GM21381 (cell line): Measurements from ENCODE around the gene SHOX.
"Not testable (repeated sequence)": the region's sequence is repeated elsewhere in the genome, so short reads cannot be mapped to it uniquely, and the experiment has no call there.

ENCODE experiments used
- ATAC-seq: cut with Tn5 transposase; IDR thresholded peaks from one replicate; pipeline ENCODE4 v1.9.1; 2021; ENCODE audit warnings: mild to moderate bottlenecking, moderate library complexity; ENCODE audit not compliant: unreplicated experiment

The SHOX gene

DNA sequence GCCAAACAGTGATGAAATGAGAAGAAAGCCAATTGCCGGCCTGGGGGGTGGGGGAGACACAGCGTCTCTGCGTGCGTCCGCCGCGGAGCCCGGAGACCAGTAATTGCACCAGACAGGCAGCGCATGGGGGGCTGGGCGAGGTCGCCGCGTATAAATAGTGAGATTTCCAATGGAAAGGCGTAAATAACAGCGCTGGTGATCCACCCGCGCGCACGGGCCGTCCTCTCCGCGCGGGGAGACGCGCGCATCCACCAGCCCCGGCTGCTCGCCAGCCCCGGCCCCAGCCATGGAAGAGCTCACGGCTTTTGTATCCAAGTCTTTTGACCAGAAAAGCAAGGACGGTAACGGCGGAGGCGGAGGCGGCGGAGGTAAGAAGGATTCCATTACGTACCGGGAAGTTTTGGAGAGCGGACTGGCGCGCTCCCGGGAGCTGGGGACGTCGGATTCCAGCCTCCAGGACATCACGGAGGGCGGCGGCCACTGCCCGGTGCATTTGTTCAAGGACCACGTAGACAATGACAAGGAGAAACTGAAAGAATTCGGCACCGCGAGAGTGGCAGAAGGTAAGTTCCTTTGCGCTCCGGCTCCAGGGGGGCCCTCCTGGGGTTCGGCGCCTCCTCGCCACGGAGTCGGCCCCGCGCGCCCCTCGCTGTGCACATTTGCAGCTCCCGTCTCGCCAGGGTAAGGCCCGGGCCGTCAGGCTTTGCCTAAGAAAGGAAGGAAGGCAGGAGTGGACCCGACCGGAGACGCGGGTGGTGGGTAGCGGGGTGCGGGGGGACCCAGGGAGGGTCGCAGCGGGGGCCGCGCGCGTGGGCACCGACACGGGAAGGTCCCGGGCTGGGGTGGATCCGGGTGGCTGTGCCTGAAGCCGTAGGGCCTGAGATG is at the start of gene SHOX:
Gene SHOX, plus strand, starts transcription at position 180 of the 885 bp plus-strand sequence. Its CDS starts 107 bp downstream, at position 287.
- no peak for ATAC-seq

DNA sequence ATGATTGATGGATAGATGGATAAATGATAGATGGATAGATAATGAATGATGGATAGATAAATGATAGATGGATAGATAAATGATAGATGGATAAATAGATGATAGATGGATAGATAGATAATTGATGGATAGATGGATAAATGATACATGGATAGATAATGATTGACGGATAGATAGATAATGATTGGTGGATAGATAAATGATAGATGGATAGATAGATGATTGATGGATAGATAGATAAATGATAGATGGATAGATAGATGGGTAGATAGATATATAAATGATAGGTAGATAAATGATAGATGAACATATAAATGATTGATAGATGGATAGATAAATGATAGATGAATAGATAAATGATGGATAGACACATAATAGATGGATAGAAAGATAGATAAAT is 49.5 kb upstream of the SHOX start:
- no peak for ATAC-seq

DNA sequence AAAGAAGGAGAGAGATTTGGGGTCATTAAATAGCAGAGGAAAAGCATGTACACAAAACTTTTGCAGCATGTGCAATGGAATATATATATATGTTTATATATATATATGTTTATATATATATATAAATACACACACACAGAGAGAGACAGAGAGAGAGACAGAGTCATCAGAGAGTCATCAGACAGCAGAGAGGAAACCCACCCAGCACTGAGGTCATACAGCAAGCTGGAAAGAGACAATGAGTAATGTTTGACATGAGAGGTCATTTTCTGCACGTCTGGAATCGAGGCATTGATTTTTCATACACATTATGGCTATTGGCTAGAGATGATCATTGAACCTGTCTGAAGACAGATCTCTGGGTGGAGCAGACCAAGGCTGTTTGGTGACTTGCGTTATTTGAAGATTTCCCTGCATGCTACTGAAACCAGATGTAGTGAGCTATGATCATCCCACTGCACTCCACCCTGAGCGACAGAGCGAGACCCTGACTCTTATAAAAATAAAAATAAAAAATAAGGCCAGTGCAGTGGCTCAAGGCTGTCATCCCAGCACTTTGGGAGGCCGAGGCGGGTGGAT is 48.8 kb upstream of the SHOX start:
- ATAC-seq = no peak

DNA sequence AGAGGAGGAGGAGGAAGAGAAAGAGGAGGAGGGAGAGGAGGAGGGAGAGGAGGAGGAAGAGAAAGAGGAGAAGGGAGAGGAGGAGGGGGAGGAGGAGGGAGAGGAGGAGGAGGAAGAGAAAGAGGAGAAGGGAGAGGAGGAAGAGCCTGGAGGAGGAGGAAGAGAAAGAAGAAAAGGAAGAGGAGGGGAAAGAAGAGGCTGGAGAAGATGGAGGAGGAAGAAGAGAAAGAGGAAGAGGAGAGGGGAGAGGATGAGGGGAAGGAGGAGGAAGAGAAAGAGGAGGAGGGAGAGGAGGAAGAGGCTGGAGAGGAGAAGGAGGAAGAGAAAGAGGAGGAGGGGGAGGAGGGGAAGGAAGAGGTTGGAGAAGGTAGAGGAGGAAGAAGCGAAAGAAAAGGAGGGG is 46.0 kb upstream of the SHOX start:
- no peak for ATAC-seq

DNA sequence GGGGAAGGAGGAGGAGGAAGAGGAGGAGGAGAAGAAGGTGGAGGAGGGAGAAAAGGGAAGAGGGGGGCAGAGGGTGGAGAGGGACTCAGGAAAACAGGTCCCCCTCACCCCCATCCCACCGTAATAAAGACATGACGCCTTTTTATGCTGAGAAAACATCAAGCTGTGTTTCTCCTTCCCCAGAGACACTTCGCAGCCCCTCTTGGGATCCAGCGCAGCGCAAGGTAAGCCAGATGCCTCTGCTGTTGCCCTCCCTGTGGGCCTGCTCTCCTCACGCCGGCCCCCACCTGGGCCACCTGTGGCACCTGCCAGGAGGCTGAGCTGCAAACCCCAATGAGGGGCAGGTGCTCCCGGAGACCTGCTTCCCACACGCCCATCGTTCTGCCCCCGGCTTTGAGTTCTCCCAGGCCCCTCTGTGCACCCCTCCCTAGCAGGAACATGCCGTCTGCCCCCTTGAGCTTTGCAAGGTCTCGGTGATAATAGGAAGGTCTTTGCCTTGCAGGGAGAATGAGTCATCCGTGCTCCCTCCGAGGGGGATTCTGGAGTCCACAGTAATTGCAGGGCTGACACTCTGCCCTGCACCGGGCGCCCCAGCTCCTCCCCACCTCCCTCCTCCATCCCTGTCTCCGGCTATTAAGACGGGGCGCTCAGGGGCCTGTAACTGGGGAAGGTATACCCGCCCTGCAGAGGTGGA is 45.3 kb upstream of the SHOX start:
- no peak for ATAC-seq

DNA sequence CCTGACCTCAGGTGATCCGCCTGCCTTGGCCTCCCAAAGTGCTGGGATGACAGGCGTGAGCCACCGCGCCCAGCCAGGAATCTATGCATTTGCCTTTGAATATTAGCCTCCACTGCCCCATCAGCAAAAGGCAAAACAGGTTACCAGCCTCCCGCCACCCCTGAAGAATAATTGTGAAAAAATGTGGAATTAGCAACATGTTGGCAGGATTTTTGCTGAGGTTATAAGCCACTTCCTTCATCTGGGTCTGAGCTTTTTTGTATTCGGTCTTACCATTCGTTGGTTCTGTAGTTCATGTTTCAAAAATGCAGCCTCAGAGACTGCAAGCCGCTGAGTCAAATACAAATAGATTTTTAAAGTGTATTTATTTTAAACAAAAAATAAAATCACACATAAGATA is 44.2 kb upstream of the SHOX start:
- ATAC-seq = no peak

DNA sequence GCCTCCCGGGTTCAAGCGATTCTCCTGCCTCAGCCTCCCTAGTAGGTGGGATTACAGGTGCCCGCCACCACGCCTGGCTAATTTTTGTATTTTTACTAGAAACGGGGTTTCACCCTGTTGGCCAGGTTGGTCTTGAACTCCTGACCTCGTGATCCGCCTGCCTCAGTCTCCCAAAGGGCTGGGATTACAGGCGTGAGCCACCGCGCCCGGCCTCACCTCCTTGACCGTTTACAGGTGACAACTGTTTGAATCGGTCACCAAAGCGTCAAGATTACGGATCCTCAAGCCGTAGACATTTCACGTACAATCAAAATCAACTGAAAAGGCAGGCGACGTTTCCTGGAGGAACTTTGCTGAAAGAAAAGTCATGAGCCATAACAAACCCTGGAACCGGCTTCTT is 41.3 kb upstream of the SHOX start:
- ATAC-seq = not testable (repeated sequence)

DNA sequence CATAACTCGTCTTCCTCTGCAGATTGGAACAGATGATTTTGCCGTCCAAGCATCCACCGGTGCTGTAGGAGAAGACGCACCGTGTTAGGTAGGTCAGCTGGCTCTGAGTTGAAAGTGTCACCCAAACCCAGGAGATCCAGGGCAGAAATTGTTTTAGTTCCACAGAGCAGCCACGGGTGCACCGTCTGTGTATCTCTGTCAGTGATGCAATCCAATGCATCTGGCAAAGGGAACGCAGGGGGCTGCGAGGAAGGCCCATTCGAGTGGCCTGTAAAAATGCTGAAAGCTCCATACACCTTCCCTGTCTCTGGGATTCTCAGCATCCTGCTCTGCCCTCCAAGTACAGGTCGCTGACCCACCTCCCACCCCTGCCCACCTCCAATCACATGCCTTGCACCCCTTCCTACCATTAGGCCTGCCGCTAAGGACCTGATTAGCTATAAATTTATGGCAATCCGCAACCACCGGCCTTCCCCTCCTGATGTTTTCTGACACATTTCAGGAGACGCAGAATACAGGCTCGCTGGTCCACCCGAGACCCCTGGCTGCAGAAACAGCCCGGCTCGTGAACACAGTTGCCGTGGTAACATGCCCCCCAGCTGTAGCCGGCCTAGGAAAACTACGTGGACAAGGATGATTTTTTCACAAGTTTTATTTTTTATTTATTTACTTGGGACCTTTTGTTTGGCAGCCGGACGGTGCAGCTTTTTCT is 39.7 kb upstream of the SHOX start:
- ATAC-seq = no peak

DNA sequence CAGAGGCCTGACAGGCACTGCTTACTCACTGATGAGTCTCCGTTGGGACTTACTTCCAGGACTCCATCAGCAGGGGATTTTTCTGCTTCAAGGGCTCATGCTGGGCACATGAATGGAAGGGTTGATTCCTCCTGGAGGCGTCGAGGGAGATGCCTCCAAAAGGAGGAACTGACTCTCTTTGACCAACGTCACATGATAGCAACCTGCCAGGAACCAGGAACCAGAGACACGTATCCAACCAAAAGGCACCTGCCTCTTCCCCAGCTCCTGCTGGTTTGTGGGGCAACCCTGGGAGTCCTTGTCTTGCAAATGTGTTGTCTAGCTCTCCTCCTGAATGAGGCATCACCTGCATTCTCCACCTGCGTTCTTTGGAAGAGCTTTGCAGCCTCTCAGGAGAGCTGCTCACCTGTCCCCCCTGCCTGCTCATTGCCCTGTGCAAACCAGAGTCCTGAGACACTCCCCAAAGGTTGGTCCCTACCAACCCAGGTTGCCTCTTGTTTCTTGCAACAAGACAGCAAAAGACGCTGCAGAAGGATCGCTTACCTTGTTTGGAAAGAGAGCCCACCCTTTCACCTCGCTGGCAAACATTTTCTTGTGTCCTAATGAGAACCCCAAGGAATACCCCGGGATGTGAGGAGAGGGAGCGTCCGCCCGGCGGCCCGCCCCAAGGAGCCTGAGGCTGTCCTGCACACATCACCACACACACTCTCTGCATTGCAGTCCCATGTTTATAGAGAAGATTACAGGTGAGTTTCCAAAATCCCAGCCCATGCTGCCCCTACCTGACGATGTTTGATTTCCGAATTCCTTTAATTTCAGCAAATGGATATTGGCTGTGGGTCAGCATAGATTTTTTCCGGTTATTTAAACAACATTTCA is 30.5 kb upstream of the SHOX start:
- ATAC-seq = no peak

DNA sequence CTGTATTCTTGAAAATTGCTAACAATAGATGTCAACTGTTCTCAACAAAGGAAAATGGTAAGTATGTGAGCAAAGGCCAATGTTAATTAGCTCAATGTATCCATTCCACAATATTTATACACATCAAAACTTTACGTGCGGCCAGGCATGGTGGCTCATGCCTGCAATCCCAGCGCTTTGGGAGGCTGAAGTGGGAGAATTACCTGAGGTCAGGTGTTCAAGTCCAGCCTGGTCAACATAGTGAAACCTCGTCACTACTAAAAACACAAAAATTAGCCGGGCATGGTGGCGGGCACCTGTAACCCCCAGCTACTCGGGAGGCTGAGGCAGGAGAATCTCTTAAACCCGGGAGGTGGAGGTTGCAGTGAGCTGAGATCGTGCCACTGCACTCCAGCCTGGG is 27.6 kb upstream of the SHOX start:
- ATAC-seq = not testable (repeated sequence)

DNA sequence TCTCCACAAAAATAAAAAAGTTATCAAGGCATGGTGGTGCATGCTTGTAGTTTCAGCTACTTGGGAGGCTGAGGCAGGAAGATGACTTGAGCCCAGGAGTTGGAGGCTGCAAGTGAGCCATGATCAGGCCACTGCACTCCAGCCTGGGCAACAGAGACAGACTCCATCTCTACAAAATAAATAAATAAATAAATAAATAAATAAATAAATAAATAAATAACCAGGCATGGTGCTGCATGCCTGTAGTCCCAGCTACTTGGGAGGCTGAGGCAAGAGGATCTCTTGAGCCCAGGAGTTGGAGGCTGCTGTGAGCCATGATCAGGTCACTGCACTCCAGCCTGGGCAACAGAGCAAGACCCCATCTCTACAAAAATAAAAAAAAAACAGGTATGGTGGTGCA is 26.0 kb upstream of the SHOX start:
- not testable (repeated sequence) for ATAC-seq

DNA sequence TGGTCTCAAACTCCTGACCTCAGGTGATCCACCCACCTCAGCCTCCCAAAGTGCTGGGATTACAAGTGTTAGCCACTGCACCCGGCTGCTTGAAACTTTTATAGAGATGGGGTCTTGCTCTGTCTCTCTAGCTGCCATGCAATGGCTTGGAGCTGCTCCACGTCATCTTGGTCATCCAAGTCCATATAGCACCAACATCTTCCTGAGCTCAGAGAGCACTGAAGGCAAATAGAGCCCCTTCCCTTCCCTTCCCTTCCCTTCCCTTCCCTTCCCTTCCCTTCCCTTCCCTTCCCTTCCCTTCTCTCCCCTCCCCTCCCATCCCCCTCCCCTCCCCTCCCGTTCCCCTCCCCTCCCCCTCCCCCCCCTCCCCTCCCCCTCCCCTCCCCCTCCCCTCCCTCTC is 22.5 kb upstream of the SHOX start:
- not testable (repeated sequence) for ATAC-seq

DNA sequence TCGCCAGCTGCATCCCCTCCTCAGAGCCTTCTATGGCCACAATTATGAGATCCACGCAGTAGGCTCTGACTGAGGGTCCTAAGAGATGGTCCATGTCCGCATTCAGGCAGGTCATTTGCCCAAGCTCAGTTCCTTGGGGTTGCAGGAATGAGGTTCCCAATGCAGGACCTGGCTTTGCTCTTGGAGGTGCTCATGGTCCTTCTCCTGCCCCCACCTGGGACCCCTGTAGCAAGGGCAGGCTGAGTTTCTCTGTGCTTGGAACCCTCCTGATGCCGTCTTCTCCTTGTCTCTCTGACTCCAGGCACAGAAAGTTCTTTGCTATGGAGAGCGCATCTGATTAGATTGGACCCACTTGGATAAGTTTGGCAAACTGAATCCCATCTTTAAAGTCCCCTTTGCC is 16.5 kb upstream of the SHOX start:
- no peak for ATAC-seq

DNA sequence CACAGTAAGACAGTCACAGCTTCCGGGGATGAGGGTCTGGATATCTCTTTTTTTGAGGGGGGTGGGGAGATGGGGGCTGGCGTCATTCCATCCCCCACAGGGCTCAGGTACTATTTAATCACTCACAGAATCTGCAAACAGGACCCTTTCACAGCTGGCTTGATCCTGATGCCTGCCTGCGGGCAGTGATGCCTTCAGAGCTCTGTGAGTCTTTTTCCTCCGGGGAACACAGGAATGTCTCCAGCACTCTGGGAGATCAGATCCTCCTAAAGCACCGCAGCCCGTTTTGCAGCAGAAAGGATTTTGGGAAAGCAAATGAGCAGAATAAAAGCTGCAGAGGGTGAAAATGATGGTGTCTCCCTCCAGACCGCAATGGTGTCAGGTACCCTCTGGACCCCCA is 13.2 kb upstream of the SHOX start:
- no peak for ATAC-seq

DNA sequence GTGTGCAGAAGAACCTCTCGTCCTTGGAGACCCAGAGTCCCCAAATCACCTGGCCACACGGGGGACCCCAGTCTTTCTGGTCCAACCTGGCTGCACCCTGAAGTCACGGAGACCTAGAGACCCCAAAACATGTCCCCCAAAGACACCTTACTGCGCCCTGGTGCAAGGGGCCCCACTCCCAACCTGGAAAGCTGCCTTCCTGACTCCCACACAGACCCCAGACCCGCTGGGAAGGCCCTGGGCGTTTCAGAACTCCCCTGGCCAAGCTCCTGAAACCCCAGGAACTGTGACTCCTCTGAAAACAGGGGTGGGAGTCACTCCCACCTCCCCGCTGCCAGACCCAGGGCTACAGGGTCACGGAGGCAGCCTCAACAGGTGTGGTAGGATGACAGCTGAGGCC is 12.7 kb upstream of the SHOX start:
- ATAC-seq = no peak

DNA sequence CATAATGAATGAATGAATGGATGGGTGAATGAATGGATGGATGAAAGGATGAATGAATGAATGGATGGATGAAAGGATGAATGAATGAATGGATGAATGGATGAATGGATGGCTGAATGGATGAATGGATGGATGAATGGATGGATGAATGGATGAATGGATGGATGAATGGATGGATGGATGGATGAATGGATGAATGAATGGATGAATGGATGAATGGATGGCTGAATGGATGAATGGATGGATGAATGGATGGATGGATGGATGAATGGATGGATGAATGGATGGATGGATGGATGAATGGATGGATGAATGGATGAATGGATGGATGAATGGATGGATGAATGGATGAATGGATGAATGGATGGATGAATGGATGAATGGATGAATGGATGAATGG is 12.3 kb upstream of the SHOX start:
- ATAC-seq = not testable (repeated sequence)

DNA sequence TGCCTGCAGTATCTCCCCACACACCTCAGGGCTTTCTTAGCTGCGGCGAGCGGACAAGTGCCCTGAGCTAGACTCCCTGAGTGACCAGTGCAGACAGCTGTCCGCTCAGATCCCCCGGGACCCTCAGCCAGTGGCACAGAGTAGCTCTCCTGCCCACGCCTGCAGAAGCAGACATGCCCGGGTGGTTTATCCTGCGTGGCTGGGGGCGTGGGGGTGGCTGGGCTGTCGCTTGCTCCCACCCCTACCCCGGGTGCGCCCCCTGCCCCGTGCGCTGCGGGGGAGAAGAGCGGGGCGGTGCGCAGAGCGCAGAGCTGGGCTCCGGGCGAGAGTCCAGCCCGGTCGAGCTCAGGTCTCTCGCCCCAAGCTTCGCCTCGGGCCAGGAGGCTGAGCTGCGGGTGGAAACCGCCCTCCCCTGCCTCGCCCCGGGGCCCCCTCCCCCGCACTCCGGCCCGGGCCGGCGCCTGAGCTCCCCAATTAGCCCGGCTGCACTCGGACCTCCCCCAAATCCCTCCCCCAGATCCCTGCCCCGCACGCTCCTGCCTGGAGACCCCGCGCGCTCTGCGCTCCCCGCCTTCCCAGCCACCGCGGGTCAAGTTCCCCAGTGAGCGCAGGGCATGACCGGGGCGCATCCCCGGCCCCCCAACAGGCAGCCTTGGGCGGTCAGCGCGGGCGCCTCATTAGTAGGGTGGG is 11.7 kb upstream of the SHOX start:
- no peak for ATAC-seq

DNA sequence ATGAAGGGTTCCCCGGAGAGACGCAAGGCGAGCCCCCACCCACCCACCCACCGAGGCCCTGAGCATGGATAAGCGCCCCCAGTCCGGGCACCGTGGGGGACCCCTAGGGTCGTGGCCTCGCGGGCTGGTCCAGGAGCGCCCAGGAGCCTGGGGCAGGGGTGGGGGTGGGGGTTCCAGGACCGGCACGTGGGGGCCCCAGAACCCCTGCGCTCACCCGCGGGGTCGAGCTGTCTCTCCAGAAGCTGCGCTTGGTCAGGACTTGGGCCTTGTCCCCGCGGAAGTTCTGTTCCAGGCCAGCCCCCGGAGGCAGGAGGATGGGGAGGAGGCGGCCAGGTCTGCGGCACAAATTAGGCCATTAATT is 11.2 kb upstream of the SHOX start:
- no peak for ATAC-seq

DNA sequence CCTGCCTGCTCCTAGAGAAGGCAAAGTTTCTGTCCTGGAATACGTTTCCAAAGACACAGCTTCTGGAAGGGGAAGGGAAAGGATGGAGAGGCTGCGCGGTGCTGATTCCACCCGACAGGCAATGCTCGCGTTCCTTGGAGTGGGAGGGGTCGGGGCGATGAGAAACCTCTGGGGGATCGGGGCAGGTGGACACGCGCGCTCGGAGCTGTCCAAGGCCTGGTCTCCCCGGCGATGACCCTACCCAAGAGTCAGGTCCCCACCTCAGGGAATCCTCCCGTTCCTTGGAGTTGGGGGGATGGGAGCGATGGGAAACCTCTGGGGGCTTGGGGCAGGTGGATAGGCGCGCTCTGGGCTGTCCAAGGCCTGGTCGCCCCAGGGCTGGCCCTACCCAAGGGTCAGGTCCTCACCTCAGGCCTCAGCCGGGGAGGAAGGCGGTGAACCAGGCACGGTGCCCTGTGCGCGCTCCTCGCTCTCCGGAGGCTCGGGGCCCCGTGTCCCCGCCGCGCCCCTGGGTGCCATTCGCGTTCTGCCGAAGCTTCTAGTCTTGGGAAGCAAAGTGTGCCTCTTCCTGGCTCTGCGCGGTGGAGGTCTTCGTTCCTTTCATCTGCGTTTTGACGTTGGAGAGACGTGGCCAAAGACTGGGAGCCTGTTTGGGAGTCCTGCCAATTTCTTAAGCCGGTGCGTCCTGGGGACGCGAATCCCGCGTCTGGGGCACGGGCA is 10.6 kb upstream of the SHOX start:
- ATAC-seq = no peak
